NB4 (cell line): Measurements from ENCODE around the gene CSRNP3.

Source experiments
- MYC ChIP-seq: IDR thresholded peaks from 2 replicates; pipeline ENCODE4 v1.6.1; 2011; ENCODE audit warnings: low read depth, low read length
- POLR2A ChIP-seq: IDR thresholded peaks from 2 replicates; pipeline ENCODE4 v1.6.1; 2011; ENCODE audit warnings: mild to moderate bottlenecking; ENCODE audit not compliant: insufficient read length; ENCODE audit errors: extremely low read depth
- TF ChIP-seq, protein P1 (sequence below): IDR thresholded peaks from one replicate; pipeline ENCODE4 v1.5.1; 2012; ENCODE audit warnings: low read depth, low read length
- TF ChIP-seq, protein P2 (sequence below): IDR thresholded peaks from 2 replicates; pipeline ENCODE4 v1.6.1; 2011; ENCODE audit warnings: low read depth, low read length

DNA sequence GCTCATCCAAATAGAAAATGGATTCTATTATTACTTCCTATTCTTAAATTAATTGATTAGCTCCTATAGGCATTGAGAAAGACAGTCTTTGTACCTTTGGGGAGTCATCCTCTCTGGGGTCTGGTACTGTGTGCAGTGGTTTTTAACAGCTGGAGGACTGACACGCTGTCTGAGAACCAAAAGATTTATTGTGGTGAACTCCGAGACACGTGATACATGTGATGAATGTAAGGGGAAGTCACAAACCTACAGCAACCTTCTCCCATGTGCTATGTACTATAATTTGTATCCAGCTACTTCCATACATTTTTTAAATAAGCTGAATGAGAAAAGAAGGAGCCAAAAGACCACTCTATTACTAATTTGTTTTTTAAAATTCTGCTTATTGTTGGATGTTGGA is 190.9 kb downstream of the CSRNP3 start:
- TF ChIP-seq, protein P1, sequence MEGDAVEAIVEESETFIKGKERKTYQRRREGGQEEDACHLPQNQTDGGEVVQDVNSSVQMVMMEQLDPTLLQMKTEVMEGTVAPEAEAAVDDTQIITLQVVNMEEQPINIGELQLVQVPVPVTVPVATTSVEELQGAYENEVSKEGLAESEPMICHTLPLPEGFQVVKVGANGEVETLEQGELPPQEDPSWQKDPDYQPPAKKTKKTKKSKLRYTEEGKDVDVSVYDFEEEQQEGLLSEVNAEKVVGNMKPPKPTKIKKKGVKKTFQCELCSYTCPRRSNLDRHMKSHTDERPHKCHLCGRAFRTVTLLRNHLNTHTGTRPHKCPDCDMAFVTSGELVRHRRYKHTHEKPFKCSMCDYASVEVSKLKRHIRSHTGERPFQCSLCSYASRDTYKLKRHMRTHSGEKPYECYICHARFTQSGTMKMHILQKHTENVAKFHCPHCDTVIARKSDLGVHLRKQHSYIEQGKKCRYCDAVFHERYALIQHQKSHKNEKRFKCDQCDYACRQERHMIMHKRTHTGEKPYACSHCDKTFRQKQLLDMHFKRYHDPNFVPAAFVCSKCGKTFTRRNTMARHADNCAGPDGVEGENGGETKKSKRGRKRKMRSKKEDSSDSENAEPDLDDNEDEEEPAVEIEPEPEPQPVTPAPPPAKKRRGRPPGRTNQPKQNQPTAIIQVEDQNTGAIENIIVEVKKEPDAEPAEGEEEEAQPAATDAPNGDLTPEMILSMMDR = no peak
- TF ChIP-seq POLR2A (no peak), MYC (no peak)
- TF ChIP-seq, protein P2, sequence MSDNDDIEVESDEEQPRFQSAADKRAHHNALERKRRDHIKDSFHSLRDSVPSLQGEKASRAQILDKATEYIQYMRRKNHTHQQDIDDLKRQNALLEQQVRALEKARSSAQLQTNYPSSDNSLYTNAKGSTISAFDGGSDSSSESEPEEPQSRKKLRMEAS = no peak
